GM18498 (cell line): ENCODE results near the gene CDK4.
A peak's percentile ranks its signal among the peaks of the same experiment; 100 is the strongest.

Experiments
- ATAC-seq: cut with Tn5 transposase; IDR thresholded peaks from one replicate; pipeline ENCODE4 v1.9.1; 2021; ENCODE audit warnings: mild to moderate bottlenecking, moderate library complexity; ENCODE audit not compliant: unreplicated experiment

Gene CDK4

GRCh38 chr12:57758552-57759359, 6.6 kb upstream of the CDK4 start:
- ATAC-seq: no peak

DNA sequence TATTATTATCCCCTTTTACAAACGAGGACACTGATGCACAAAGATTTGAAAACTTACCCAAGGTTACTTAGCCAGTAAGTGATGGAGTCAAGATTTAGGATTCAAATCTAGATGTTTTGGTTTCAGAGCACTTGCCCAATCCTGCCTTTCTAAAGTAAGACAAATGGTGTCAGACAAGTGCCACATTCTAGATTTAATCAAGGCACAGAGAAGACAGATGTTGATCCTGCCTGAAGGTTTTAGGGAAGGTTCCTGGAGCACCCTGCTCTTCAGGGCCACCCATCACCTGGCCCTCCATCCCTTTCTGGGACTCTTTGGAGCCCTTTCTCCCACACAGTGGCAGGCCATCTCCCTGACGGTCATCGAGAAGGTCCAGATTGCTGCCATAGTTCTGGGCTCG, 5.7 kb upstream of the CDK4 start:
- no peak for ATAC-seq

DNA sequence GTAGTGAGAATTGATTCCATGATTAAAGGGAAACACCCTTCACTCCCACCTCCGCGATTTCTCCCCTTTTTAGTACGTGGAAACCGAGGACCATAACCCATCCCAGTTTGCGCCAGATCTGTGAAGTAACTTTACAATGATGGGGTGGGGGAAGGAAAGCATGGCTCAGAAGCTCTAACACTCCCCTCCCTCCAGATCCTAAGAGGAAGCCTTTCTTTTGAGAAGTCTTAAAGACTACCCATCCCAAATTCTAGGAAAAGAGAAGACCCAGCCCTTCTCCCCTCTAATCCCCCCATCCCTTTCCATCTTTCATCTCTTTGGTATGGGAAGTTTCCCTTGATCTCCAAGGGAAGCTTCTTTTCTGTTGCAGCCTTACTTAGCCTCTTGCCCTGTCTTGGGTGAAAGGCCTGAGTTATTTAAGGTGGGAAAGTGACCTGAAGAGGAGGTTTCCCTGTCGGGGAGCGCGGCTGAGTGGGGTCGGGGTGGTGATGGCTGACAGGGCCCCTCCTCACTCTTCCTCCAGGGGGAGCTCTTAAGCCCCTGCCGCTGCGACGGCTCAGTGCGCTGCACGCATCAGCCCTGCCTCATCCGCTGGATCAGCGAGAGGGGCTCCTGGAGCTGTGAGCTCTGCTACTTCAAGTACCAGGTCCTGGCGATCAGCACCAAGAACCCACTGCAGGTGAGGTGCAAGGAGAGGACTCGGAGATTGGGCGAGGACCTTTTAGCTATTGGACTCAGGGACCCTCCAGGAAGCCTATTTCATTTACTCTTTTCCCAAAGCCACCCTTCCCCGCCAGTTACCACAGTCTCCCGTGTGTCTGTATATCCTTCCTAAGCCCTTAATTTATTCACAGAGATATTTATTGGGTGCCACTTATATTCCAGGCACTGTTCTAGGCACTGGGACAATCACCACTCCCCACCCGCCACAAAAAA, 4.6 kb upstream of the CDK4 start:
- ATAC-seq: no peak

GRCh38 chr12:57755454-57756372, 3.6 kb upstream of the CDK4 start:
- no peak for ATAC-seq

DNA sequence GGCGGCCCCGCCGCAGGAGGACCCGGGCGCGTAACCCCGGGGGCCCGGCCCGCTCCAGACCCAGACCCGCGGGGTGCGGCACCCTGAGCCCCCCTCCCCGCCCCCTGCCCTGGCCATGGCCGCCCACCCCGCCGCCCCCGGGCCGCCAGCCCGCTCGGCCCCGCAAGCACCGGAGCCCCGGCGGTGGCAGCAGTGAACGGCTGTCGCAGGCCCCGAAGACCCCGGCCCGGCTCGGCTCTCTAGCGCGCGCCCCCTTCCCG, 3.0 kb upstream of the CDK4 start:
- no peak for ATAC-seq

DNA sequence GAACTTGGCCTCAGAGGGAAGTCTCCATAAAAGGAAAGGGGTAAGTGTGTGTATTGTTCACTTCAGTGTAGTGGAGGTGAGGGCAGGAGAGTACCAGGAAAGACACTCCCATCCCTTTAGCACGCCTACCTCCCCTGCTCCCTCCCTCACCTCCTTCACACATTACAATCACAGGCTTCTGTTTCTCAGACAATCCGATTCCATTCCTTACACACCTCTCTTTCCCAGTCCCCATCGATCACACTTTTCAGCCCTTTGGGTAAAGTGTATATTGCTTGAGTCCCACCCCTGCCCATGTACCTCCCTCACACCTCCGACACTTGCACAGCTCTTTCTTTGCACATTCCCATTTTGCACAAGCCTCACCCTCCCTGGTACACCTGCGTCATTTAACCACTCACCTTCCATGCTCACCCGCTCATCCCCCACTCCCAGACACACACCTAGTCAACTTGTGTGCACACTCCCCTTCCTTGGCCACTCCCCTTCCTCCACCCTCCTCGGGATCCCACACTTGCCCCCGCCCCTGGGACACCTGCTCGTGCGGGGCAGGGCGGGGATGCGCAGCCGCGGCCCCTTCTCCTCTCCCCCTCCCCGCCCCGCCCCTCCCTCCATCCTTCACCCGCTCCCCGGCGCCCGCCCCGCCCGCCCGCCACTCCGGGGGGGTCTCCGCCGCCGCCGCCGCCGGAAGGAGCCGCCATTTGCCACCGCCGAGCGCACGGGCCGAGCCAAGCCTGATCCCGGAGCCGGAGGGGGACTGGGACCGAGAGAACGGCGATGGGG, 2.5 kb upstream of the CDK4 start, which contains the start of gene MARCHF9:
Gene MARCHF9, plus strand, starts transcription at position 693 of the 783 bp plus-strand sequence. CDS start 426 bp downstream, outside the sequence.
- peak; percentile 39 for ATAC-seq

GRCh38 chr12:57753756-57754337, 1.7 kb upstream of the CDK4 start:
- no peak for ATAC-seq

- ATAC-seq: no peak
Measured at GRCh38 chr12:57752668-57753000, 524 bp upstream of the CDK4 start.

GRCh38 chr12:57751432-57751787, 700 bp downstream of the CDK4 start:
- ATAC-seq: no peak

- ATAC-seq: no peak
Measured at GRCh38 chr12:57750561-57751431, 1.3 kb downstream of the CDK4 start.

- ATAC-seq: no peak
Measured at GRCh38 chr12:57749061-57749460, 3.0 kb downstream of the CDK4 start.

DNA sequence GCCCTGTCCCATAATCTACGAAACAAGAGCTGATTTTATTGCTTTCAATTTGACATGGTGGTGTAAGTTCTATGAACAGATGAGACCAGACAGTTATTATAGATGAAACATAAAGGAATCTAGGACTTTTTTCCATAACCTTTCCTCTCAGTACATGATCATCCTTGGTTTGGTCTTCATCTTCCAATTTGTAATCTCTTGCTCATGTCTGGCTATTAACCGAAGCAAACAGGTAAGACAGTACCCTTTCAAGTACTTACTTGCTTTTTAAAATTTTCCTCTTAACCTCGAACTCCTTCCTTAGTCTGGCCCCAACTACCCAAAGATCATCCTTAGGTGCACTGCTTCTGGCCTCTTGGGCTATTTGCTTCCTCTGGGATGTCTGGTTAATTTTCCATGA, 6.1 kb downstream of the CDK4 start:
- ATAC-seq: no peak

DNA sequence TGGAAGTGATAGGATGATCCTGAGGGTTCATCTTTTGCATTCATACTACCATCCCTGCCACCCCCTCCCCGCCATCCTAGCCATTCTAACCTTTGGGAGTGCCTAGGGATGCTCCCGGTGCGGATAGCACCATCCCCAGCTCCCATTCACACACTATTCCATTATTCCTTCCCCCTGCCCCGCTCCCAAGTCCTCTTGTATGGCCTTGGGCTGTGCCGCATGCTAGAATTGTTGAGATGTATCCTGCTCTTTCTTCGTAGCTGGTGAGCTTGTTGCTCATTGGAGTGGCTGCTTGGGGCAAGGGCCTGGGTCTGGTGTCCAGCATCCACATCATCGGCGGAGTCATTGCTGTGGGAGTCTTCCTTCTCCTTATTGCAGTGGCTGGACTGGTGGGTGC, 6.6 kb downstream of the CDK4 start:
- no peak for ATAC-seq

DNA sequence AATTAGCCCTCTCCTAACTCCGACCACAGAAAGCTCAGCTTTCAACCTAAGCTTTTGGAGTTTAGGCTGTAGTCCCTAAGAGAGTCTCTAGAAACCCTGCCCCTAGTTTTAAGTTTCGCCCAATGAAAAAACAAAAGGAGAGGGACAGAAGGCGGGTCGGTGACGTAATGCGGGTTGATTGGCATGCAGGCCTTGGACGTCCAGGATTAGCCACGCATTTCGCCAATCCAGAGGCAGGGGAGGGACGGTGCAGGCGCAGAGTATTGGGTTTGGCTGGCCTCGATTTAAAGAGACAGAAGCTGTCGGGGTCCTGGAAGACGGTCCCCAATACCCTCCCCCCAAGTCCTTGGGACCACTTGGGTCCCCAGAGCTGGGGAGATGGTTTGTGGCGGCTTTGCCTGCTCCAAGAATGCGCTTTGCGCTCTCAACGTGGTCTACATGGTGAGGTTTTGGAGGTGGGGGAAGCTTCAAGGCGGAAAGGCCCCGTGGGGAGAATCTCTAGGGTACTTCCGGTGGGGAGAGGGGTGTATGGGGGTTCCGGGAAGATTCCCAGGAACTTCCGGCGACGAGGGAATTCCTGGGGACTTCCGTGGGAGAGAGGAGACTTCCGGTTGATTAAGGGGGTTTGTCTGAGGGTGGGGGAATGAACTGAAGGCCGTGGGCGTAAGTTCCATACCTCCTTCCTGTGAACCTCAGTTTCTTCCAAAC, 7.2 kb downstream of the CDK4 start, which contains the start of gene TSPAN31:
Gene TSPAN31, plus strand, starts transcription at position 263 of the 708 bp plus-strand sequence. Its CDS starts 116 bp downstream, at position 379.
- peak; percentile 85 for ATAC-seq

DNA sequence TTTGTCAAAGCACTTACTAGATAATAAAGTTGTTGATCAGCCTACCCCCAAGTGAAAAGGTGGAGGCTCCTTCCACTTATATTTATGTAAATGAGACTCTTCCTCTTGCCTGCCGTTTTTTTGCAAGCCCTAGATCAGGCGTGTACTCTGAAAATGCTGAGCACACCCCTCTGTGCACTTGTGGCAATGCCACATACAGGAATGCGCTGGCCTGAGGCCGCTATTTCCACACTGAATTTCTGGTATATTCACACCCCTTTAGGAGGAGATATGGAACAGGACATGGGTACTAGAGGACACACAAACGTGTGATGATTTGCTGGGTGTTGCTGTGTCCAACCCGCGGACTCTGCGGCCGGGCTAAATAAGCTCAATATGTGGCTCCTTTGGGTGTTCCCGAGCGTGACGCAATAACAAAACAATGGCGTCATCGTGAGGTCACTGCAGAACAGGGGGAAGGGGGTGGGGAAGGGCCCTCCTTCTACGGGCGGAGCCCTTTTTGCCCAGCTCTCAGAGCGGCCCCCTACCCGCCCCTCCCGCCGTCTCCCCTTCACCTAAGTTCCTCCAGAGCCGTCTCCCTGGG, 7.8 kb downstream of the CDK4 start:
- ATAC-seq: peak; percentile 46

GRCh38 chr12:57743769-57744168, 8.3 kb downstream of the CDK4 start:
- no peak for ATAC-seq

DNA sequence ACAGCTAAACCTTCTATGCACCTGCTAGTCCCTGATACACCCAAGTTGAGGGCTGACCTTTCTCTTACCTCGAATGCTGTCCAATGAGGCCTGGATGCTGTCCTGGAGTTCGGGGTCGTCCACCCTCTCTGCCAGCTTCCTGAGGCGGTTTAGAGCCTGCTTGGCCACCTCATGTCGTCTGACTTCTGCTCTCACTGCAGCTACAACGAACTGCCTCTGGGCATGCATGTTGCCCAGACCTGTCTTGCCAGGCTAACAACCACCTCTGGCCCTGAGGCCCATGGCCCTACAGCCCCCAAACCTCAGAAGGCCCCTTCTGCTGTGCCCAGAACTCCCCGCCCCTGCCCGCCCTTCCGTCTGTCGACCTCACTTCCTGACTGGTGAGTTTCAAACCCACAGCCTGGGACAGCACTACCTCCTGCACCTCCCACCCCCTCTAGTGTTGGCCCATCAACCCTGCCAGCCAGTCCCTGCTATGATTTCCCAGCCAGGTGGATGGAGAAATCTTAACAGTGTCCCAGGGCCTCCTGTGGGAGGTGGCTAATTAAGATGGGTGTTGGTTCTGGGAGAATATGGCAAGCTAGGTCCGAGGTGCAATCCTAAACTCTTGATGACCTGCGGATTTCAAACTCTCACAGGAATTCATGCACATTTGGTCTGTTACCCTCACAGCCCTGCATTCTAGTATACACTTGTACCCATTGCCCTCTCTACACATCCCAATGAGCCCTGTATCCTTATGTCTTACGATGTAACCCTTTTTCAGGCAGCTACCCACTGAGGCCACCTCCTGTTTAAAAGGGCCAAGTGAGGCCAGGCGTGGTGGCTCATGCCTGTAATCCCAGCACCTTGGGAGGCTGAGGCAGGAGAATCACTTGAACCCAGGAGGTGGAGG, 10.0 kb downstream of the CDK4 start:
- ATAC-seq: peak; percentile 57
